HG03460 (cell line): ENCODE results near the gene URGCP.

ENCODE experiments used
- ATAC-seq: cut with Tn5 transposase; IDR thresholded peaks from one replicate; pipeline ENCODE4 v1.9.1; 2021; ENCODE audit not compliant: unreplicated experiment

The URGCP gene

GRCh38 chr7:43873300-43873699 lies 33.1 kb downstream of the URGCP start:
- ATAC-seq, result no peak

- no peak for ATAC-seq
These were observed 33.8 kb downstream of the URGCP start for GRCh38 chr7:43872406-43873110.

GRCh38 chr7:43871064-43871463 lies 35.3 kb downstream of the URGCP start:
- no peak for ATAC-seq

GRCh38 chr7:43870316-43870715 lies 36.1 kb downstream of the URGCP start:
- ATAC-seq, result no peak

GRCh38 chr7:43869867-43870240 lies 36.5 kb downstream of the URGCP start:
- peak; percentile 7 for ATAC-seq

- ATAC-seq, result peak; percentile 91
These were observed 37.2 kb downstream of the URGCP start, which contains the start of gene MRPS24 for GRCh38 chr7:43869006-43869866. MRPS24 (minus strand) TSS chr7:43869517; CDS start chr7:43869495, 22 bp downstream.

GRCh38 chr7:43868681-43869005 lies 37.8 kb downstream of the URGCP start:
- peak; percentile 3 for ATAC-seq

- no peak for ATAC-seq
These were observed 38.2 kb downstream of the URGCP start for GRCh38 chr7:43868181-43868580.

- ATAC-seq, result no peak
These were observed 41.1 kb downstream of the URGCP start for GRCh38 chr7:43865277-43865676.

- ATAC-seq, result no peak
These were observed 42.3 kb downstream of the URGCP start for GRCh38 chr7:43864126-43864525.

- ATAC-seq, result no peak
These were observed 49.4 kb downstream of the URGCP start for GRCh38 chr7:43856996-43857395.

- ATAC-seq, result no peak
These were observed 50.1 kb downstream of the URGCP start for GRCh38 chr7:43856316-43856715.

- ATAC-seq, result no peak
These were observed 51.2 kb downstream of the URGCP start for GRCh38 chr7:43855176-43855575.

- no peak for ATAC-seq
These were observed 54.6 kb downstream of the URGCP start for GRCh38 chr7:43851805-43852204.

GRCh38 chr7:43850348-43851116 lies 55.9 kb downstream of the URGCP start:
- peak; percentile 68 for ATAC-seq

GRCh38 chr7:43849047-43849446 lies 57.3 kb downstream of the URGCP start:
- ATAC-seq, result no peak

GRCh38 chr7:43847496-43847895 lies 58.9 kb downstream of the URGCP start:
- no peak for ATAC-seq

GRCh38 chr7:43844662-43845061 lies 61.7 kb downstream of the URGCP start:
- ATAC-seq, result no peak

- ATAC-seq, result no peak
These were observed 62.1 kb downstream of the URGCP start for GRCh38 chr7:43844257-43844656.

- ATAC-seq, result no peak
These were observed 63.1 kb downstream of the URGCP start for GRCh38 chr7:43843296-43843695.

- ATAC-seq, result no peak
These were observed 68.2 kb downstream of the URGCP start for GRCh38 chr7:43838201-43838658.
